Kidney (tissue), 14 donors: ENCODE data around the gene SUN2. TPM values are rescaled to one million over a fixed set of nuclear protein-coding genes. Genes with fewer than 3 reads are reported as not detected.

Experiments
- DNase-seq, 5 donors: peaks; one replicate each; pipeline ENCODE4 v3.0.0-alpha.2; 2013 to 2020
- FAIRE-seq: peaks from 2 replicates; lab custom pipeline; 2012; peaks lifted over from hg19 to GRCh38; lab: Jason Lieb, UNC
- H3K27ac ChIP-seq, 2 donors: one replicate each; pipeline ENCODE4 v1.7.0; 2013; ENCODE audit warnings: low read depth in 2 of 2, low read length in 2 of 2, inconsistent platforms in 1 of 2
- H3K27me3 ChIP-seq: one replicate; pipeline ENCODE4 v1.7.1; 2013; ENCODE audit warnings: low read length, inconsistent platforms; ENCODE audit not compliant: control insufficient read depth, insufficient read depth
- H3K36me3 ChIP-seq, 3 donors: one replicate each; pipeline versions ENCODE4 v1.7.0 to v1.7.1; 2013; ENCODE audit warnings: low read length in 3 of 3, control low read depth in 1 of 3, inconsistent platforms in 1 of 3; ENCODE audit not compliant: insufficient read depth in 3 of 3, control insufficient read depth in 2 of 3
- H3K4me1 ChIP-seq, 3 donors: one replicate each; pipeline versions ENCODE4 v1.7.0 to v1.7.1; 2013; ENCODE audit warnings: low read length in 3 of 3, inconsistent platforms in 1 of 3, low read depth in 1 of 3; ENCODE audit not compliant: control insufficient read depth in 2 of 3, insufficient read depth in 2 of 3
- H3K4me3 ChIP-seq, 3 donors: one replicate each; pipeline versions ENCODE4 v1.7.0 to v1.8.1; 2013; ENCODE audit warnings: low read length in 3 of 3, control low read depth in 1 of 3, inconsistent platforms in 1 of 3
- H3K9ac ChIP-seq, 3 donors: one replicate each; pipeline versions ENCODE4 v1.7.0 to v1.7.1; 2013; ENCODE audit warnings: low read length in 3 of 3, control low read depth in 1 of 3, inconsistent platforms in 1 of 3
- H3K9me3 ChIP-seq, 3 donors: one replicate each; pipeline versions ENCODE4 v1.7.0 to v1.7.1; 2013; ENCODE audit warnings: low read length in 3 of 3, control low read depth in 1 of 3, inconsistent platforms in 1 of 3; ENCODE audit not compliant: control insufficient read depth in 2 of 3, insufficient read depth in 1 of 3
- CTCF ChIP-seq: IDR thresholded peaks from 3 replicates; pipeline ENCODE4 v1.5.1; 2012; ENCODE audit warnings: mild to moderate bottlenecking, moderate library complexity, borderline replicate concordance; ENCODE audit not compliant: insufficient read depth; ENCODE audit errors: extremely low read depth
- intact Hi-C: fragments of 100-400 bp; cut with DNase I; formaldehyde crosslinking; loops from one replicate; pipeline ENCODE4 v1.11.1; 2022
- polyA plus RNA-seq: library from polyadenylated mRNA; stranded (reverse); fragments of 350-450 nt; fragmentation: Illumina TruSeq; extraction: RNeasy Lipid Tissue Mini Kit (QIAGEN cat#74804); gene quantifications from one replicate; pipeline ENCODE4 v1.2.3, GENCODE V29; 2014; ENCODE audit warnings: low read depth, low replicate concordance; ENCODE audit not compliant: insufficient read depth
- total RNA-seq: library from RNA; stranded (reverse); fragmentation: NEBNext Ultra II Directional; extraction: Animal tissue kit (Norgen Biotek cat#: 25700); gene quantifications from one replicate; pipeline ENCODE4 v1.2.1, GENCODE V29; 2021
- donor health status: control.
- donor health status: control.
- donor health status: control.
- donor health status: control.
- donor health status: control.
- donor health status: DM: yes; HTN: yes; CAD: no.
- donor health status: Normal renal cell carcinoma (clear cell type).

Gene SUN2
- total and polyA plus RNA-seq, 2 donors from 2014 or later, result 41.7 to 199 TPM

- no peaks in the 10 kb centered on the region for H3K9me3 ChIP-seq
- no peaks in the 10 kb centered on the region for H3K27me3 ChIP-seq
- TF ChIP-seq CTCF, result no peak
- peaks cover 6 to 25% (median 15%) of the 10 kb centered on the region in 3 donors for H3K4me1 ChIP-seq
- FAIRE-seq, result no peak
- DNase-seq, result no peak
- no peak overlapping the region for H3K4me3 ChIP-seq
- H3K36me3 ChIP-seq, result peaks cover 0 to 2% (median 0%) of the 10 kb centered on the region in 3 donors
- H3K9ac ChIP-seq, result no peak overlapping the region
- H3K27ac ChIP-seq, result no peak overlapping the region
- intact Hi-C loops, result no loop called here
Measured at GRCh38 chr22:38709306-38709705, 46.5 kb downstream of the SUN2 start.

GRCh38 chr22:38707984-38708383 lies 47.8 kb downstream of the SUN2 start:
- no peak overlapping the region for H3K4me3 ChIP-seq
- FAIRE-seq (no peak), DNase-seq (no peak)
- no peak overlapping the region for H3K9ac ChIP-seq
- H3K4me1 ChIP-seq, result peaks cover 6 to 24% (median 15%) of the 10 kb centered on the region in 3 donors
- no peak for TF ChIP-seq CTCF
- intact Hi-C loops, result no loop called here
- peaks cover 0 to 2% (median 0%) of the 10 kb centered on the region in 3 donors for H3K36me3 ChIP-seq
- H3K9me3 ChIP-seq, result no peaks in the 10 kb centered on the region
- H3K27me3 ChIP-seq, result no peaks in the 10 kb centered on the region
- H3K27ac ChIP-seq, result no peak overlapping the region

- no peak for TF ChIP-seq CTCF
- intact Hi-C loops, result no loop called here
- no peak for FAIRE-seq
- H3K4me1 ChIP-seq, result peaks cover 6 to 20% (median 15%) of the 10 kb centered on the region in 3 donors
- DNase-seq, result no peak
- H3K9me3 ChIP-seq, result no peaks in the 10 kb centered on the region
- no peak overlapping the region for H3K27ac ChIP-seq
- H3K9ac ChIP-seq, result peak overlapping the region in 1 of 3 donors; percentile 70
- H3K27me3 ChIP-seq, result no peaks in the 10 kb centered on the region
- H3K4me3 ChIP-seq, result peak overlapping the region; percentile 45 to 91 (median 78)
- H3K36me3 ChIP-seq, result peaks cover 0 to 2% (median 0%) of the 10 kb centered on the region in 3 donors
Measured at GRCh38 chr22:38707346-38707745, 48.5 kb downstream of the SUN2 start.

GRCh38 chr22:38706901-38707195 lies 49.0 kb downstream of the SUN2 start:
- no peaks in the 10 kb centered on the region for H3K9me3 ChIP-seq
- no peak for TF ChIP-seq CTCF
- H3K36me3 ChIP-seq, result peaks cover 0 to 2% (median 0%) of the 10 kb centered on the region in 3 donors
- peaks cover 6 to 18% (median 15%) of the 10 kb centered on the region in 3 donors for H3K4me1 ChIP-seq
- intact Hi-C loops, result no loop called here
- FAIRE-seq (no peak), DNase-seq (no peak)
- peak overlapping the region; percentile 45 to 91 (median 78) for H3K4me3 ChIP-seq
- H3K27ac ChIP-seq, result peak overlapping the region; percentile 83 to 89
- no peaks in the 10 kb centered on the region for H3K27me3 ChIP-seq
- peak overlapping the region; percentile 1 to 85 (median 70) for H3K9ac ChIP-seq
